Astrocyte (in vitro differentiated cells and primary cell): ENCODE results near the gene ANKRD39. TPM values are rescaled to one million over a fixed set of nuclear protein-coding genes. Genes with fewer than 3 reads are reported as not detected.
"Not testable (repeated sequence)": the region's sequence is repeated elsewhere in the genome, so short reads cannot be mapped to it uniquely, and the experiment has no call there.

Experiments used
- DNase-seq: peaks from one replicate; pipeline ENCODE4 v3.0.0-alpha.2; 2010; ENCODE audit warnings: low read depth
- FAIRE-seq: peaks from 2 replicates; lab custom pipeline; 2011; peaks lifted over from hg19 to GRCh38; lab: Jason Lieb, UNC
- H2AFZ ChIP-seq: 2 replicates; pipeline ENCODE4 v1.6.0; 2012; ENCODE audit warnings: low read depth, low read length, inconsistent platforms
- H3K27ac ChIP-seq: 2 replicates; pipeline ENCODE4 v1.5.1; 2011; ENCODE audit warnings: low read depth, low read length, inconsistent platforms
- H3K27me3 ChIP-seq: 2 replicates; pipeline ENCODE4 v1.6.0; 2011; ENCODE audit warnings: low read length, inconsistent platforms; ENCODE audit not compliant: insufficient read depth
- H3K36me3 ChIP-seq: 2 replicates; pipeline ENCODE4 v1.5.1; 2011; ENCODE audit warnings: low read length, inconsistent platforms; ENCODE audit not compliant: insufficient read depth
- H3K4me1 ChIP-seq: 2 replicates; pipeline ENCODE4 v1.5.1; 2011; ENCODE audit warnings: low read length, inconsistent platforms; ENCODE audit not compliant: insufficient read depth
- H3K4me2 ChIP-seq: 2 replicates; pipeline ENCODE4 v1.6.0; 2012; ENCODE audit warnings: low read length, inconsistent platforms
- H3K4me3 ChIP-seq: 2 replicates; pipeline ENCODE4 v1.5.1; 2011; ENCODE audit warnings: low read depth, mild to moderate bottlenecking, low read length, inconsistent platforms; ENCODE audit not compliant: insufficient read depth
- H3K79me2 ChIP-seq: 2 replicates; pipeline ENCODE4 v1.6.0; 2012; ENCODE audit warnings: mild to moderate bottlenecking, low read length, inconsistent platforms; ENCODE audit not compliant: insufficient read depth
- H3K9ac ChIP-seq: 2 replicates; pipeline ENCODE4 v1.6.0; 2012; ENCODE audit warnings: mild to moderate bottlenecking, low read length, inconsistent platforms
- H3K9me3 ChIP-seq: 2 replicates; pipeline ENCODE4 v1.5.1; 2012; ENCODE audit warnings: low read depth, mild to moderate bottlenecking, low read length, inconsistent platforms; ENCODE audit not compliant: insufficient read depth
- H4K20me1 ChIP-seq: 2 replicates; pipeline ENCODE4 v1.6.0; 2012; ENCODE audit warnings: low read length, inconsistent platforms; ENCODE audit not compliant: insufficient read depth
- H3K27ac Mint-ChIP-seq: one replicate; pipeline ENCODE4 v1.8.0; 2021; ENCODE audit warnings: mild to moderate bottlenecking, mixed read lengths; ENCODE audit not compliant: unreplicated experiment
- H3K27me3 Mint-ChIP-seq: one replicate; pipeline ENCODE4 v1.8.0; 2021; ENCODE audit warnings: low read depth, mixed read lengths; ENCODE audit not compliant: unreplicated experiment
- H3K36me3 Mint-ChIP-seq: one replicate; pipeline ENCODE4 v1.8.0; 2021; ENCODE audit warnings: low read depth, mixed read lengths; ENCODE audit not compliant: unreplicated experiment
- H3K4me1 Mint-ChIP-seq: one replicate; pipeline ENCODE4 v1.8.0; 2021; ENCODE audit warnings: low read depth, mixed read lengths; ENCODE audit not compliant: unreplicated experiment
- H3K4me3 Mint-ChIP-seq: one replicate; pipeline ENCODE4 v1.8.0; 2021; ENCODE audit warnings: mild to moderate bottlenecking, moderate library complexity, mixed read lengths; ENCODE audit not compliant: unreplicated experiment
- H3K9me3 Mint-ChIP-seq: one replicate; pipeline ENCODE4 v1.8.0; 2021; ENCODE audit warnings: mild to moderate bottlenecking, mixed read lengths; ENCODE audit not compliant: unreplicated experiment
- CTCF ChIP-seq: IDR thresholded peaks from 2 replicates; pipeline ENCODE4 v1.5.1; 2011; ENCODE audit warnings: low read depth, mild to moderate bottlenecking, inconsistent platforms, low read length, moderate library complexity; ENCODE audit not compliant: insufficient read depth
- EZH2 ChIP-seq: IDR thresholded peaks from 2 replicates; pipeline ENCODE4 v1.6.1; 2012; ENCODE audit warnings: mild to moderate bottlenecking, low read length, inconsistent platforms; ENCODE audit not compliant: insufficient read depth
- total RNA-seq: library from RNA; stranded (reverse); gene quantifications from 2 replicates; pipeline ENCODE4 v1.2.1, GENCODE V29; 2021

Gene ANKRD39
- total RNA-seq, 1 donor from 2014 or later = 13.7 TPM

GRCh38 chr2:96891591-96892333 is 33.9 kb upstream of the ANKRD39 start:
- no peaks in the 10 kb centered on the region for H4K20me1 ChIP-seq
- H2AFZ ChIP-seq = peak overlapping the region; percentile 57
- H3K79me2 ChIP-seq = no peaks in the 10 kb centered on the region
- H3K4me2 ChIP-seq = peak overlapping the region; percentile 48
- H3K9me3 ChIP-seq = no peaks in the 10 kb centered on the region
- Mint-ChIP-seq H3K27me3 (peaks cover 9% of the 10 kb centered on the region), H3K9me3 (no peaks in the 10 kb centered on the region), H3K36me3 (no peaks in the 10 kb centered on the region), H3K27ac (no peak overlapping the region), H3K4me1 (peaks cover 39% of the 10 kb centered on the region), H3K4me3 (peak overlapping the region; percentile 14)
- no peaks in the 10 kb centered on the region for H3K36me3 ChIP-seq
- no peak for TF ChIP-seq CTCF
- no peak for TF ChIP-seq EZH2
- DNase-seq = no peak
- H3K27me3 ChIP-seq = no peaks in the 10 kb centered on the region
- no peak overlapping the region for H3K27ac ChIP-seq
- FAIRE-seq = no peak
- peaks cover 7% of the 10 kb centered on the region for H3K4me1 ChIP-seq
- H3K4me3 ChIP-seq = no peak overlapping the region
- H3K9ac ChIP-seq = no peak overlapping the region

- no peak overlapping the region for H3K4me2 ChIP-seq
- H3K4me3 ChIP-seq = no peak overlapping the region
- DNase-seq = no peak
- peaks cover 40% of the 10 kb centered on the region for H3K4me1 Mint-ChIP-seq
- H3K27me3 Mint-ChIP-seq = peaks cover 3% of the 10 kb centered on the region
- H3K27ac Mint-ChIP-seq = no peak overlapping the region
- H4K20me1 ChIP-seq = no peaks in the 10 kb centered on the region
- H3K36me3 Mint-ChIP-seq = no peaks in the 10 kb centered on the region
- no peaks in the 10 kb centered on the region for H3K36me3 ChIP-seq
- no peaks in the 10 kb centered on the region for H3K79me2 ChIP-seq
- TF ChIP-seq EZH2 = no peak
- TF ChIP-seq CTCF = no peak
- H3K27ac ChIP-seq = no peak overlapping the region
- FAIRE-seq = no peak
- no peaks in the 10 kb centered on the region for H3K27me3 ChIP-seq
- H3K9me3 ChIP-seq = no peaks in the 10 kb centered on the region
- H3K4me1 ChIP-seq = peaks cover 7% of the 10 kb centered on the region
- no peaks in the 10 kb centered on the region for H3K9me3 Mint-ChIP-seq
- no peak overlapping the region for H2AFZ ChIP-seq
- peak overlapping the region; percentile 14 for H3K4me3 Mint-ChIP-seq
- no peak overlapping the region for H3K9ac ChIP-seq
These were observed 33.0 kb upstream of the ANKRD39 start for GRCh38 chr2:96890726-96891385.

GRCh38 chr2:96890252-96890651 is 32.4 kb upstream of the ANKRD39 start:
- peaks cover 7% of the 10 kb centered on the region for H3K4me1 ChIP-seq
- no peaks in the 10 kb centered on the region for H3K79me2 ChIP-seq
- H2AFZ ChIP-seq = no peak overlapping the region
- Mint-ChIP-seq H3K4me1 (peaks cover 39% of the 10 kb centered on the region), H3K9me3 (no peaks in the 10 kb centered on the region), H3K36me3 (no peaks in the 10 kb centered on the region), H3K27me3 (peaks cover 3% of the 10 kb centered on the region), H3K27ac (no peak overlapping the region), H3K4me3 (no peak overlapping the region)
- TF ChIP-seq EZH2 = no peak
- TF ChIP-seq CTCF = no peak
- DNase-seq = no peak
- H3K27me3 ChIP-seq = no peaks in the 10 kb centered on the region
- H3K9me3 ChIP-seq = no peaks in the 10 kb centered on the region
- H3K27ac ChIP-seq = no peak overlapping the region
- FAIRE-seq = no peak
- no peaks in the 10 kb centered on the region for H3K36me3 ChIP-seq
- H3K9ac ChIP-seq = no peak overlapping the region
- H3K4me2 ChIP-seq = no peak overlapping the region
- H3K4me3 ChIP-seq = no peak overlapping the region
- no peaks in the 10 kb centered on the region for H4K20me1 ChIP-seq

- peaks cover 34% of the 10 kb centered on the region for H3K4me1 Mint-ChIP-seq
- H3K27ac Mint-ChIP-seq, FAIRE-seq: not testable (repeated sequence)
These were observed 31.7 kb upstream of the ANKRD39 start for GRCh38 chr2:96889502-96889901.

More at GRCh38 chr2:96889502-96889901, 31.7 kb upstream of the ANKRD39 start:
- H3K4me3 Mint-ChIP-seq, H3K36me3 ChIP-seq, H3K79me2 ChIP-seq, H4K20me1 ChIP-seq, H3K4me3 ChIP-seq, H3K27me3 ChIP-seq, H3K4me2 ChIP-seq, H3K9ac ChIP-seq, H3K9me3 Mint-ChIP-seq, H3K9me3 ChIP-seq, H3K27me3 Mint-ChIP-seq, H2AFZ ChIP-seq, H3K27ac ChIP-seq, H3K4me1 ChIP-seq, DNase-seq, H3K36me3 Mint-ChIP-seq: not testable (repeated sequence)
